HUES64 (cell line): ENCODE measurements around the gene PLD2.
"Not testable (repeated sequence)": the region's sequence is repeated elsewhere in the genome, so short reads cannot be mapped to it uniquely, and the experiment has no call there.

Experiments used
- H3K27ac ChIP-seq: 2 replicates; pipeline ENCODE4 v1.7.0; 2013; ENCODE audit warnings: low read depth, low read length, inconsistent platforms
- H3K27me3 ChIP-seq: 2 replicates; pipeline ENCODE4 v1.6.1; 2013; ENCODE audit warnings: mild to moderate bottlenecking, low read length; ENCODE audit not compliant: insufficient read depth
- H3K36me3 ChIP-seq: 2 replicates; pipeline ENCODE4 v1.6.1; 2013; ENCODE audit warnings: mild to moderate bottlenecking, low read length; ENCODE audit not compliant: insufficient read depth
- H3K4me1 ChIP-seq: 2 replicates; pipeline ENCODE4 v1.6.1; 2013; ENCODE audit warnings: mild to moderate bottlenecking, low read length, moderate library complexity; ENCODE audit not compliant: insufficient read depth
- H3K4me3 ChIP-seq: 2 replicates; pipeline ENCODE4 v1.5.1; 2013; ENCODE audit warnings: mild to moderate bottlenecking, low read length, moderate library complexity
- H3K9ac ChIP-seq: 2 replicates; pipeline ENCODE4 v1.6.1; 2013; ENCODE audit warnings: mild to moderate bottlenecking, low read depth, low read length
- H3K9me3 ChIP-seq: 2 replicates; pipeline ENCODE4 v1.6.1; 2013; ENCODE audit warnings: low read depth, low read length; ENCODE audit not compliant: insufficient read depth
- WGBS: fragments of 150-250, 120-280 bp; methylation state at CpG from one replicate; pipeline ENCODE4 v1.1.7; 2013; ENCODE audit warnings: missing lambda C conversion rate; 5-methylcytosine and 5-hydroxymethylcytosine counted together

The PLD2 gene

GRCh38 chr17:4815043-4815675, 8.2 kb downstream of the PLD2 start:
- no peaks in the 10 kb centered on the region for H3K4me1 ChIP-seq
- H3K27ac ChIP-seq: no peak overlapping the region
- no peak overlapping the region for H3K4me3 ChIP-seq
- WGBS: 90% methylated on average over 7 of the region's 7 CpGs
- H3K9me3 ChIP-seq: no peaks in the 10 kb centered on the region
- H3K36me3 ChIP-seq: peaks cover 55% of the 10 kb centered on the region
- H3K9ac ChIP-seq: no peak overlapping the region
- H3K27me3 ChIP-seq: no peaks in the 10 kb centered on the region

GRCh38 chr17:4816826-4817225, 9.9 kb downstream of the PLD2 start:
- no peaks in the 10 kb centered on the region for H3K27me3 ChIP-seq
- peaks cover 47% of the 10 kb centered on the region for H3K36me3 ChIP-seq
- H3K4me3 ChIP-seq: no peak overlapping the region
- no peak overlapping the region for H3K27ac ChIP-seq
- no peaks in the 10 kb centered on the region for H3K9me3 ChIP-seq
- H3K4me1 ChIP-seq: no peaks in the 10 kb centered on the region
- H3K9ac ChIP-seq: no peak overlapping the region
- WGBS: 93% methylated on average over 13 of the region's 13 CpGs

GRCh38 chr17:4818276-4818675, 11.3 kb downstream of the PLD2 start:
- H3K27me3 ChIP-seq: no peaks in the 10 kb centered on the region

GRCh38 chr17:4822835-4823234, 15.9 kb downstream of the PLD2 start:
- H3K27ac ChIP-seq: no peak overlapping the region
- no peaks in the 10 kb centered on the region for H3K27me3 ChIP-seq
- H3K9me3 ChIP-seq: no peaks in the 10 kb centered on the region
- H3K36me3 ChIP-seq: peaks cover 31% of the 10 kb centered on the region
- WGBS: 84% methylated on average over 3 of the region's 3 CpGs
- H3K4me3 ChIP-seq: no peak overlapping the region
- no peaks in the 10 kb centered on the region for H3K4me1 ChIP-seq
- H3K9ac ChIP-seq: no peak overlapping the region

More at GRCh38 chr17:4818276-4818675, 11.3 kb downstream of the PLD2 start:
- Histone ChIP-seq H3K36me3 (peaks cover 51% of the 10 kb centered on the region), H3K9me3 (no peaks in the 10 kb centered on the region), H3K9ac (no peak overlapping the region), H3K27ac (no peak overlapping the region), H3K4me3 (no peak overlapping the region), H3K4me1 (no peaks in the 10 kb centered on the region)
- WGBS: 89% methylated on average over 11 of the region's 12 CpGs

GRCh38 chr17:4823373-4824089, 16.6 kb downstream of the PLD2 start:
- H3K27ac ChIP-seq: no peak overlapping the region
- H3K9ac ChIP-seq: no peak overlapping the region
- no peaks in the 10 kb centered on the region for H3K27me3 ChIP-seq
- 92% methylated on average over 11 of the region's 12 CpGs for WGBS
- no peaks in the 10 kb centered on the region for H3K4me1 ChIP-seq
- no peak overlapping the region for H3K4me3 ChIP-seq
- H3K9me3 ChIP-seq: no peaks in the 10 kb centered on the region
- peaks cover 25% of the 10 kb centered on the region for H3K36me3 ChIP-seq

GRCh38 chr17:4827399-4827798, 20.4 kb downstream of the PLD2 start:
- Histone ChIP-seq H3K36me3 (peaks cover 9% of the 10 kb centered on the region), H3K4me3 (no peak overlapping the region), H3K27me3 (no peaks in the 10 kb centered on the region), H3K9me3 (no peaks in the 10 kb centered on the region), H3K27ac (no peak overlapping the region), H3K9ac (no peak overlapping the region), H3K4me1 (no peaks in the 10 kb centered on the region)
- 78% methylated on average over 8 of the region's 8 CpGs for WGBS

GRCh38 chr17:4832829-4833177, 25.9 kb downstream of the PLD2 start:
- H3K4me1 ChIP-seq: peaks cover 12% of the 10 kb centered on the region
- H3K36me3 ChIP-seq, H3K27me3 ChIP-seq, H3K9me3 ChIP-seq: not testable (repeated sequence)
- peak overlapping the region; percentile 71 for H3K9ac ChIP-seq
- under 1% methylated on average over 11 of the region's 17 CpGs for WGBS
- peak overlapping the region; percentile 65; the same call in 1 of the 2 replicates for H3K27ac ChIP-seq
- peak overlapping the region; percentile 78 for H3K4me3 ChIP-seq

GRCh38 chr17:4833178-4833940, 26.4 kb downstream of the PLD2 start, which contains the start of gene MINK1:
Gene MINK1 (plus strand): TSS chr17:4833340. CDS start chr17:4833584, 244 bp downstream.
- Histone ChIP-seq H3K4me3 (peak within 1 kb of the TSS; percentile 78), H3K9me3 (no peaks in the 10 kb centered on the region)
- under 1% methylated on average over 91 of the region's 91 CpGs for WGBS

GRCh38 chr17:4833941-4834680, 27.2 kb downstream of the PLD2 start:
- Histone ChIP-seq H3K27ac (peak overlapping the region; percentile 47; the same call in 1 of the 2 replicates), H3K9ac (peak overlapping the region; percentile 71), H3K27me3 (no peaks in the 10 kb centered on the region), H3K4me1 (peaks cover 16% of the 10 kb centered on the region), H3K9me3 (no peaks in the 10 kb centered on the region), H3K36me3 (peaks cover 8% of the 10 kb centered on the region; the same call in 1 of the 2 replicates), H3K4me3 (peak overlapping the region; percentile 78)
- WGBS: 21% methylated on average over 13 of the region's 15 CpGs

More at GRCh38 chr17:4833178-4833940, 26.4 kb downstream of the PLD2 start, which contains the start of gene MINK1:
- Histone ChIP-seq H3K4me1 (peaks cover 16% of the 10 kb centered on the region), H3K27ac (peak within 1 kb of the TSS; percentile 65; the same call in 1 of the 2 replicates), H3K36me3 (peaks cover 8% of the 10 kb centered on the region; the same call in 1 of the 2 replicates), H3K27me3 (no peaks in the 10 kb centered on the region), H3K9ac (peak within 1 kb of the TSS; percentile 71)

GRCh38 chr17:4834681-4835020, 27.7 kb downstream of the PLD2 start:
- WGBS: 74% methylated on average over 4 of the region's 4 CpGs

More at GRCh38 chr17:4834681-4835020, 27.7 kb downstream of the PLD2 start:
- no peak overlapping the region for H3K27ac ChIP-seq
- no peaks in the 10 kb centered on the region for H3K9me3 ChIP-seq
- H3K36me3 ChIP-seq: peaks cover 8% of the 10 kb centered on the region; the same call in 1 of the 2 replicates
- H3K4me1 ChIP-seq: peaks cover 16% of the 10 kb centered on the region
- H3K9ac ChIP-seq: no peak overlapping the region
- H3K4me3 ChIP-seq: peak overlapping the region; percentile 78
- no peaks in the 10 kb centered on the region for H3K27me3 ChIP-seq
